ENCODE data around the gene POMT1. TPM values are rescaled to one million over a fixed set of nuclear protein-coding genes. Genes with fewer than 3 reads are reported as not detected.

POMT1 gene
- polyA plus RNA-seq, 1 donor, result 32.1 TPM

DNA sequence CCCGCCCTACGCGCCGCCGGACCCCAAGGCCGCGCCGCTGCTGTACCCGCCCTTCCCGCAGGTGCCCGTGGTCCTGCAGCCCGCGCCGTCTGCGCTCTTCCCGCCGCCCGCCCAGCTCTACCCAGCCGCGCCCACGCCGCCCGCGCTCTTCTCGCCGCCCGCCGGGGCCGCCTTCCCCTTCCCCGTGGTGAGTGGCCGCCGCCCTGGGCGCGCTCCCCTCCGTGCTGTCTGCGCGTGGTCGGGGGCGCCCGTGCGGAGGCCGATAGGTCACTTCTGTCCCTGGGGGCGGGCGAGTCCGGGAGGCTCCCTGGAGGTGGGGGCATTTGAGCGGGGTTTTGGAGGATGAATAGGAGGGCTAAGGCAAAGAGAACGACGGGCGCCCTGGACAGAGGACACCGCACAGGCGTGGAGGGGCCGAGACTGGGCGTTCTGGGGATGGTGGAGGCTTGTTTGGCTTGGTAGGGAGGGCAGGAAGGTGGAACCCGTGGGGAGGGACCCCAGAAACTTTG is 52.2 kb downstream of the POMT1 start:
- peaks cover 19% of the 10 kb centered on the region for H3K27me3 ChIP-seq (ENCODE audit: control insufficient read depth, insufficient read depth, low read length)
- DNase-seq, result no peak
- H3K9me3 ChIP-seq (ENCODE audit: control insufficient read depth, low read depth, low read length), result no peaks in the 10 kb centered on the region
- no peaks in the 10 kb centered on the region for H3K36me3 ChIP-seq (ENCODE audit: control insufficient read depth, insufficient read depth, low read length)
- no peak overlapping the region for H3K4me3 ChIP-seq (ENCODE audit: low read length)
- no peaks in the 10 kb centered on the region for H3K4me1 ChIP-seq (ENCODE audit: control insufficient read depth, insufficient read depth, low read length)
- no peak overlapping the region for H3K27ac ChIP-seq (ENCODE audit: low read length)
- WGBS (ENCODE audit: insufficient coverage, low lambda C conversion rate), result no CpG with 5 or more reads among the region's 54 CpGs

DNA sequence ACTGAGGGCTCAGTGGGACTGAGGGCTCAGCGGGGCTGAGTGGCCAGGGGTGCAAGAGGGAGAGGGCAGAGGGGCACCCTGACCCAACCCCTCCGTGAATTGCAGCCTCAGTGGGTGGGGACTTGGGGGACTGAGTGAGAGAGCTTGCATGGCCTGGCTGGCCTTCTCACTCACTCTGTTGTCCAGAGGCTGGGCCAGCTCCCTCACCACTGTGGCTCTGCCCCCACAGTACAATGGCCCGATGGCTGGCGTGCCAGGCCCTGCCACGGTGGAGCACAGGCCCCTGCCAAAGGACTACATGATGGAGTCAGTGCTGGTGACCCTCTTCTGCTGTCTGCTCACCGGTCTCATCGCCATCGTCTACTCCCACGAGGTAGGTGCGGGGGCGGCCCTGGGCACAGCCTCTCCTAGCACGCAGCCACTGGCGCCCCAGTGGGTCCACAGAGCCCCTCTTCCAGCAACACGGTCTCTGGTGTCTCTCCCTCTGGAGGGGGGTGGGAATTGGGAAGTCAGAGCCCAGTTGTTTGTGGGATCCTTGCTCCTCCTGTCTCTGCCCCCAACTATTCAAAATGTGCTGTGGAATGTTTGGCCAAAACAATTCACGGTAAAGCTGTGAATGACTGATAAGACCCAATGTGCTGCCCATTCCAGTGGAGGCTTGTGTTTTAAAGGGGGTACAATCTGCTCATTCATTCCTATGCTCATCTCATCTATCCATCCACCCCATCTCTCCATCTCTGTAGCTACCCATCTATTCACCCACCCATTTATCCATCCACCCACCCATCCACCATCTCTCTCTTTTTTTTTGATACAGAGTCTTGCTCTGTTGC is 53.3 kb downstream of the POMT1 start:
- DNase-seq, result no peak
- H3K4me3 ChIP-seq (ENCODE audit: low read length), result no peak overlapping the region
- peaks cover 19% of the 10 kb centered on the region for H3K27me3 ChIP-seq (ENCODE audit: control insufficient read depth, insufficient read depth, low read length)
- WGBS (ENCODE audit: insufficient coverage, low lambda C conversion rate), result 100% methylated on average over 1 of the region's 15 CpGs
- H3K36me3 ChIP-seq (ENCODE audit: control insufficient read depth, insufficient read depth, low read length), result no peaks in the 10 kb centered on the region
- no peak overlapping the region for H3K27ac ChIP-seq (ENCODE audit: low read length)
- H3K9me3 ChIP-seq (ENCODE audit: control insufficient read depth, low read depth, low read length), result no peaks in the 10 kb centered on the region
- H3K4me1 ChIP-seq (ENCODE audit: control insufficient read depth, insufficient read depth, low read length), result no peaks in the 10 kb centered on the region

GRCh38 chr9:131557855-131558548 is 55.3 kb downstream of the POMT1 start:
- H3K36me3 ChIP-seq (ENCODE audit: control insufficient read depth, insufficient read depth, low read length), result no peaks in the 10 kb centered on the region
- peaks cover 19% of the 10 kb centered on the region for H3K27me3 ChIP-seq (ENCODE audit: control insufficient read depth, insufficient read depth, low read length)
- no peaks in the 10 kb centered on the region for H3K9me3 ChIP-seq (ENCODE audit: control insufficient read depth, low read depth, low read length)
- no peak overlapping the region for H3K4me3 ChIP-seq (ENCODE audit: low read length)
- DNase-seq, result no peak
- WGBS (ENCODE audit: insufficient coverage, low lambda C conversion rate), result no CpG with 5 or more reads among the region's 25 CpGs
- no peaks in the 10 kb centered on the region for H3K4me1 ChIP-seq (ENCODE audit: control insufficient read depth, insufficient read depth, low read length)
- no peak overlapping the region for H3K27ac ChIP-seq (ENCODE audit: low read length)

- no peak for DNase-seq
- Histone ChIP-seq H3K9me3 (ENCODE audit: control insufficient read depth, low read depth, low read length) (no peaks in the 10 kb centered on the region), H3K4me1 (ENCODE audit: control insufficient read depth, insufficient read depth, low read length) (no peaks in the 10 kb centered on the region), H3K36me3 (ENCODE audit: control insufficient read depth, insufficient read depth, low read length) (no peaks in the 10 kb centered on the region), H3K27me3 (ENCODE audit: control insufficient read depth, insufficient read depth, low read length) (peaks cover 6% of the 10 kb centered on the region), H3K27ac (ENCODE audit: low read length) (no peak overlapping the region), H3K4me3 (ENCODE audit: low read length) (no peak overlapping the region)
- no CpG with 5 or more reads among the region's 1 CpG for WGBS (ENCODE audit: insufficient coverage, low lambda C conversion rate)
Observed at GRCh38 chr9:131559421-131560000, 56.8 kb downstream of the POMT1 start.

GRCh38 chr9:131562032-131562959 is 59.6 kb downstream of the POMT1 start:
- H3K27ac ChIP-seq (ENCODE audit: low read length), result no peak overlapping the region
- no peak for DNase-seq
- no peaks in the 10 kb centered on the region for H3K9me3 ChIP-seq (ENCODE audit: control insufficient read depth, low read depth, low read length)
- H3K4me1 ChIP-seq (ENCODE audit: control insufficient read depth, insufficient read depth, low read length), result no peaks in the 10 kb centered on the region
- H3K4me3 ChIP-seq (ENCODE audit: low read length), result no peak overlapping the region
- H3K27me3 ChIP-seq (ENCODE audit: control insufficient read depth, insufficient read depth, low read length), result no peaks in the 10 kb centered on the region
- no peaks in the 10 kb centered on the region for H3K36me3 ChIP-seq (ENCODE audit: control insufficient read depth, insufficient read depth, low read length)
- WGBS (ENCODE audit: insufficient coverage, low lambda C conversion rate), result 60% methylated on average over 2 of the region's 9 CpGs

DNA sequence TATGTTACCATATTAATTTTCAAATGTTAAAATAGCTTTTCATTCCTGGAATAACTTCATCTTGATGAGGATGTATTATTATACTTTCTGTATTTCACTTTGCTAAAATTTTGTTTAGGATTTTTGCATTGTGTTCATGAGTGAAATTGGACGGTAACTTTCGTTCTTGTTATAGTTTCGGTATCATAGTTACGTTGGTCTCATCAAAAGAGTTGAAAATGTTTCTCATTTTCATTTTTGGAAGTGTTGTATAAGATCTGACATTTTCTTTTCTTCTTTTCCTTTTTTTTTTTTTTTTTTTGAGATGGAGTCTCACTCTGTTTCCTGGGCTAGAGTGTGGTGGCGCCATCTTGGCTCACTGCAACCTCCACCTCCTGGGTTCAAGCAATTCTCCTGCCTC is 62.7 kb downstream of the POMT1 start:
- DNase-seq, result no peak
- no peak overlapping the region for H3K4me3 ChIP-seq (ENCODE audit: low read length)
- H3K36me3 ChIP-seq (ENCODE audit: control insufficient read depth, insufficient read depth, low read length), result peaks cover 4% of the 10 kb centered on the region
- H3K4me1 ChIP-seq (ENCODE audit: control insufficient read depth, insufficient read depth, low read length), result no peaks in the 10 kb centered on the region
- WGBS (ENCODE audit: insufficient coverage, low lambda C conversion rate), result 85% methylated on average over 4 of the region's 5 CpGs
- no peak overlapping the region for H3K27ac ChIP-seq (ENCODE audit: low read length)
- H3K9me3 ChIP-seq (ENCODE audit: control insufficient read depth, low read depth, low read length), result peaks cover 2% of the 10 kb centered on the region
- H3K27me3 ChIP-seq (ENCODE audit: control insufficient read depth, insufficient read depth, low read length), result no peaks in the 10 kb centered on the region

DNA sequence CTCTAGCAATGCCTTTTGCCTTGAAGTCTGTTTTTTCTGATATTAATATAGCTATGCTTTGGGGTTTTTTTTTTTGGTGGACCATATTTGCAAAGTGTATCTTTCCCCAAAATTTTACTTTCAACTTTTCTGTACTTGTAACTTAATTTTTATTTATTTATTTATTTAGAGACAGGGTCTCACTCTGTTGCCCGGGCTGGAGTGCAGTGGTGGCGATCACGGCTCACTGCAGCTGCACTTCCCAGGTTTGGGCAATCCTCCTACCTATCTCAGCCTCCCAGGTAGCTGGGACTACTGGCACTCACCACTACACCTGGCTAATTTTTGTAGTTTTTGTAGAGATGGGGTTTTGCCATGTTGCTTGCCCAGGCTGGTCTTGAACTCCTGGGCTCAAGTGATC is 63.4 kb downstream of the POMT1 start:
- Histone ChIP-seq H3K27ac (ENCODE audit: low read length) (no peak overlapping the region), H3K27me3 (ENCODE audit: control insufficient read depth, insufficient read depth, low read length) (no peaks in the 10 kb centered on the region), H3K4me3 (ENCODE audit: low read length) (no peak overlapping the region), H3K9me3 (ENCODE audit: control insufficient read depth, low read depth, low read length) (peaks cover 2% of the 10 kb centered on the region), H3K36me3 (ENCODE audit: control insufficient read depth, insufficient read depth, low read length) (peaks cover 6% of the 10 kb centered on the region), H3K4me1 (ENCODE audit: control insufficient read depth, insufficient read depth, low read length) (no peaks in the 10 kb centered on the region)
- WGBS (ENCODE audit: insufficient coverage, low lambda C conversion rate), result no CpG with 5 or more reads among the region's 3 CpGs
- no peak for DNase-seq

GRCh38 chr9:131567910-131568309 is 65.2 kb downstream of the POMT1 start:
- H3K27ac ChIP-seq (ENCODE audit: low read length), result no peak overlapping the region
- no peaks in the 10 kb centered on the region for H3K4me1 ChIP-seq (ENCODE audit: control insufficient read depth, insufficient read depth, low read length)
- H3K4me3 ChIP-seq (ENCODE audit: low read length), result no peak overlapping the region
- no peak for DNase-seq
- WGBS (ENCODE audit: insufficient coverage, low lambda C conversion rate), result no CpG with 5 or more reads among the region's 8 CpGs
- H3K9me3 ChIP-seq (ENCODE audit: control insufficient read depth, low read depth, low read length), result peaks cover 2% of the 10 kb centered on the region
- no peaks in the 10 kb centered on the region for H3K27me3 ChIP-seq (ENCODE audit: control insufficient read depth, insufficient read depth, low read length)
- peaks cover 12% of the 10 kb centered on the region for H3K36me3 ChIP-seq (ENCODE audit: control insufficient read depth, insufficient read depth, low read length)
